ENCODE results near the gene CCDC120.
A peak's percentile ranks its signal among the peaks of the same experiment; 100 is the strongest.

DNA sequence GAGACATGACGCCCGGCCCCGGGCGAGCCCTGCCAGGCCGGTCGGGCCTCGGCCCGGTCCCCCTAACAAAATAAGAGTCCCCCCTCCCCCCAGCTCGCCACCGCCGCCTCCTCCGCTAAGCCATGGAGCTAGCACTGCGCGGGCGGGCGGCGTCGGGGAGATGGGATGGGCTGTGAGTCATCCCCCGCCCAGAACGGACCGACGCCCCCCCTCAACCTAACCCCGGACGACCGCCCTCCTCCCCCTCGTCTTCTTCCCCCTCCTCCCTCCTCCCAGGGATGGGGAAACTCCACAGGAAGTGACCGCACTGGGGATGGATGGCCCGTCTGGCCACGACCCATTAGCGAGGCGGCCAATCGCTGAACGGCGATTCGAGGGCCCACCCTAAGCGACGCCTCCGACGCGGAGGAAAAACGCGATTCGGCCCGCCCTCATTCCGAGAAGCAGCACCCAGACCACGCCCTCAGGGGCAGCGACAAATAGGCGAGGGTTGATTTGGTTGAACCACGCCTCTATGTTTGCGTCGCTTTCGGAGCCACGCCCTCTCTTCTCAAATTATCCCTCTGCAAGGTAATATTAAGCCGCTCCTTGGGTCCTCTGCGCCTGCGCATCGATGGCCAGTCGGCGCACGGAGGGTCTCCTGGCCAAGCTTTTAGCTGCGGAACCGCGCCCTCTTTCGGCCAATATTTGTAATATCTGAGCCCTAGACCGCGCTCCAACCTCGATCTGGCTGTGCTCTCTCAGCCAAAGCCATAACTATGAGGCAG lies 15.4 kb upstream of the CCDC120 start, which contains the start of gene TFE3:
- TF ChIP-seq, protein P1, sequence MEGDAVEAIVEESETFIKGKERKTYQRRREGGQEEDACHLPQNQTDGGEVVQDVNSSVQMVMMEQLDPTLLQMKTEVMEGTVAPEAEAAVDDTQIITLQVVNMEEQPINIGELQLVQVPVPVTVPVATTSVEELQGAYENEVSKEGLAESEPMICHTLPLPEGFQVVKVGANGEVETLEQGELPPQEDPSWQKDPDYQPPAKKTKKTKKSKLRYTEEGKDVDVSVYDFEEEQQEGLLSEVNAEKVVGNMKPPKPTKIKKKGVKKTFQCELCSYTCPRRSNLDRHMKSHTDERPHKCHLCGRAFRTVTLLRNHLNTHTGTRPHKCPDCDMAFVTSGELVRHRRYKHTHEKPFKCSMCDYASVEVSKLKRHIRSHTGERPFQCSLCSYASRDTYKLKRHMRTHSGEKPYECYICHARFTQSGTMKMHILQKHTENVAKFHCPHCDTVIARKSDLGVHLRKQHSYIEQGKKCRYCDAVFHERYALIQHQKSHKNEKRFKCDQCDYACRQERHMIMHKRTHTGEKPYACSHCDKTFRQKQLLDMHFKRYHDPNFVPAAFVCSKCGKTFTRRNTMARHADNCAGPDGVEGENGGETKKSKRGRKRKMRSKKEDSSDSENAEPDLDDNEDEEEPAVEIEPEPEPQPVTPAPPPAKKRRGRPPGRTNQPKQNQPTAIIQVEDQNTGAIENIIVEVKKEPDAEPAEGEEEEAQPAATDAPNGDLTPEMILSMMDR (conservative IDR thresholded peaks at IDR 0.05; ENCODE audit: low read length) = peak; percentile 50
- TF ChIP-seq EZH2phosphoT487 (IDR thresholded peaks at IDR 0.05; ENCODE audit: borderline replicate concordance) = no peak
